WTC11 (cell line): Measurements from ENCODE around the gene RAB40B. TPM values are rescaled to one million over a fixed set of nuclear protein-coding genes. Genes with fewer than 3 reads are reported as not detected.

Source experiments
- ATAC-seq: fragments of 200-7000 bp; cut with Tn5 transposase; 2 replicates; pipeline ENCODE4 v1.10.0; 2021; ENCODE audit warnings: mild to moderate bottlenecking, moderate library complexity
- CTCF ChIA-PET: fragments of 300-600 bp; sonication (Branson Sonifier 250); formaldehyde crosslinking; loops from one replicate; lab custom pipeline; 2021; ENCODE audit warnings: antibody characterized with exemption; lab: Charles Lee
- POLR2A ChIA-PET: fragments of 350-600 bp; sonication (Branson Sonifier 250); formaldehyde crosslinking; loops from one replicate; lab custom pipeline; 2021; ENCODE audit warnings: antibody characterized with exemption; lab: Charles Lee
- DNase-seq: peaks from one replicate; pipeline ENCODE4 v3.0.0; 2021; ENCODE audit warnings: low spot score
- H3K27ac Mint-ChIP-seq: 2 replicates; pipeline ENCODE4 v1.8.0; 2021; ENCODE audit warnings: mixed read lengths
- H3K27me3 Mint-ChIP-seq: 2 replicates; pipeline ENCODE4 v1.8.0; 2021; ENCODE audit warnings: low read depth, mild to moderate bottlenecking, moderate library complexity, mixed read lengths
- H3K36me3 Mint-ChIP-seq: 2 replicates; pipeline ENCODE4 v1.8.0; 2021; ENCODE audit warnings: mixed read lengths
- H3K4me1 Mint-ChIP-seq: 2 replicates; pipeline ENCODE4 v1.8.0; 2022; ENCODE audit warnings: mixed read lengths
- H3K4me3 Mint-ChIP-seq: 2 replicates; pipeline ENCODE4 v1.8.0; 2021; ENCODE audit warnings: mild to moderate bottlenecking, moderate library complexity, mixed read lengths
- H3K9me3 Mint-ChIP-seq: 2 replicates; pipeline ENCODE4 v1.8.0; 2021; ENCODE audit warnings: mixed read lengths
- AFF4 ChIP-seq: sonication (generic); formaldehyde crosslinking; IDR thresholded peaks from 2 replicates; pipeline ENCODE4 v1.8.1; 2023; ENCODE audit warnings: mild to moderate bottlenecking, missing genetic modification reagents, borderline replicate concordance
- ATF3 ChIP-seq: sonication (generic); formaldehyde crosslinking; conservative IDR thresholded peaks from 2 replicates; pipeline ENCODE4 v1.8.1; 2022; ENCODE audit warnings: mild to moderate bottlenecking, missing genetic modification reagents
- ATF6 ChIP-seq: sonication (generic); formaldehyde crosslinking; IDR thresholded peaks from 2 replicates; pipeline ENCODE4 v1.8.1; 2023; ENCODE audit warnings: mild to moderate bottlenecking, missing genetic modification reagents
- E2F5 ChIP-seq: sonication (generic); formaldehyde crosslinking; IDR thresholded peaks from 2 replicates; pipeline ENCODE4 v1.8.1; 2022; ENCODE audit warnings: mild to moderate bottlenecking, moderate library complexity, missing genetic modification reagents
- ESRRA ChIP-seq: sonication (generic); formaldehyde crosslinking; IDR thresholded peaks from 2 replicates; pipeline ENCODE4 v1.8.1; 2022; ENCODE audit warnings: mild to moderate bottlenecking, missing genetic modification reagents, borderline replicate concordance
- IRF2 ChIP-seq: sonication (generic); formaldehyde crosslinking; IDR thresholded peaks from 2 replicates; pipeline ENCODE4 v1.8.0; 2022; ENCODE audit warnings: low read depth, missing genetic modification reagents, borderline replicate concordance
- MLX ChIP-seq: sonication (generic); formaldehyde crosslinking; IDR thresholded peaks from 2 replicates; pipeline ENCODE4 v1.8.1; 2023; ENCODE audit warnings: mild to moderate bottlenecking, missing genetic modification reagents, moderate library complexity
- PRRX2 ChIP-seq: fragments of 250-450 bp; sonication (Bioruptor Pico); IDR thresholded peaks from 2 replicates; pipeline ENCODE4 v1.8.0; 2021; ENCODE audit warnings: mild to moderate bottlenecking
- RELA ChIP-seq: sonication (generic); formaldehyde crosslinking; IDR thresholded peaks from 2 replicates; pipeline ENCODE4 v1.8.1; 2022; ENCODE audit warnings: missing genetic modification reagents, mild to moderate bottlenecking, borderline replicate concordance
- RORB ChIP-seq: fragments of 250-450 bp; sonication (Bioruptor Pico); IDR thresholded peaks from 2 replicates; pipeline ENCODE4 v1.9.0; 2021; ENCODE audit warnings: mild to moderate bottlenecking
- ZBTB43 ChIP-seq: sonication (generic); formaldehyde crosslinking; IDR thresholded peaks from 2 replicates; pipeline ENCODE4 v1.8.1; 2023; ENCODE audit warnings: mild to moderate bottlenecking, missing genetic modification reagents
- ZMAT4 ChIP-seq: fragments of 250-450 bp; sonication (Bioruptor Pico); IDR thresholded peaks from 2 replicates; pipeline ENCODE4 v1.9.0; 2021; ENCODE audit warnings: mild to moderate bottlenecking
- ZNF219 ChIP-seq: sonication (generic); formaldehyde crosslinking; IDR thresholded peaks from 2 replicates; pipeline ENCODE4 v1.8.0; 2023; ENCODE audit warnings: missing genetic modification reagents, mild to moderate bottlenecking, borderline replicate concordance
- total RNA-seq: library from RNA; stranded (reverse); gene quantifications from 3 replicates; pipeline ENCODE4 v1.2.3, GENCODE V29; 2021

Gene RAB40B
- total RNA-seq, 1 experiment from 2014 or later, result 3.1 TPM

- no peak for DNase-seq
- no peaks in the 10 kb centered on the region for H3K4me1 Mint-ChIP-seq
- POLR2A ChIA-PET, result no interaction called here
- H3K27me3 Mint-ChIP-seq, result peaks cover 20% of the 10 kb centered on the region
- CTCF ChIA-PET, result interaction anchor here (1.1 kb wide), 1 partner anchor 9 kb away, joined by 5 read pairs; no protein-coding TSS in a partner anchor
- TF ChIP-seq RELA (no peak), E2F5 (CRISPR knock-in tag) (no peak), RORB (CRISPR knock-in tag) (no peak), ZNF219 (CRISPR knock-in tag) (no peak), ZBTB43 (CRISPR knock-in tag) (no peak), ESRRA (no peak), ZMAT4 (no peak)
- H3K36me3 Mint-ChIP-seq, result no peaks in the 10 kb centered on the region
- no peak for ATAC-seq
- no peaks in the 10 kb centered on the region for H3K9me3 Mint-ChIP-seq
- H3K4me3 Mint-ChIP-seq, result no peak overlapping the region
- H3K27ac Mint-ChIP-seq, result no peak overlapping the region
Observed at GRCh38 chr17:82703036-82703745, 4.7 kb upstream of the RAB40B start.

GRCh38 chr17:82702231-82702927, 3.9 kb upstream of the RAB40B start:
- H3K4me1 Mint-ChIP-seq, result no peaks in the 10 kb centered on the region
- no peaks in the 10 kb centered on the region for H3K36me3 Mint-ChIP-seq
- POLR2A ChIA-PET, result interaction anchor here (0.7 kb wide), 1 partner anchor 159 kb away, joined by 5 read pairs; no protein-coding TSS in a partner anchor
- H3K4me3 Mint-ChIP-seq, result no peak overlapping the region
- CTCF ChIA-PET, result interaction anchor here (1.1 kb wide), 1 partner anchor 10 kb away, joined by 5 read pairs; no protein-coding TSS in a partner anchor
- peaks cover 25% of the 10 kb centered on the region for H3K27me3 Mint-ChIP-seq
- no peak for TF ChIP-seq PRRX2 (CRISPR knock-in tag)
- no peak for TF ChIP-seq AFF4 (CRISPR knock-in tag)
- no peak for TF ChIP-seq IRF2 (CRISPR knock-in tag)
- no peak for TF ChIP-seq ATF3 (CRISPR knock-in tag)
- no peak for TF ChIP-seq MLX (CRISPR knock-in tag)
- no peak for TF ChIP-seq ATF6 (CRISPR knock-in tag)
- no peak overlapping the region for H3K27ac Mint-ChIP-seq
- no peaks in the 10 kb centered on the region for H3K9me3 Mint-ChIP-seq
- DNase-seq, result no peak
- ATAC-seq, result no peak
